Esophagus muscularis mucosa (tissue), 3 donors: ENCODE results near the gene SLC2A6.

ENCODE experiments used
- CTCF ChIP-seq, 3 experiments: fragments of 200-600 bp in 2 of 3; fragments of 450-650 bp in 1 of 3; sonication (generic) in 2 of 3; IDR thresholded peaks; one replicate each; pipeline ENCODE4 v1.5.1; 2017 to 2019; ENCODE audit warnings: antibody characterized with exemption in 3 of 3, mild to moderate bottlenecking in 2 of 3, moderate library complexity in 1 of 3
- POLR2A ChIP-seq: fragments of 450-650 bp; IDR thresholded peaks from one replicate; pipeline ENCODE4 v1.6.1; 2017; ENCODE audit warnings: antibody characterized with exemption, moderate library complexity, mild to moderate bottlenecking, low read depth
- POLR2AphosphoS5 ChIP-seq, 2 donors: sonication (generic); formaldehyde crosslinking; IDR thresholded peaks; one replicate each; pipeline ENCODE4 v1.6.1; 2017; ENCODE audit warnings: antibody characterized with exemption in 2 of 2

DNA sequence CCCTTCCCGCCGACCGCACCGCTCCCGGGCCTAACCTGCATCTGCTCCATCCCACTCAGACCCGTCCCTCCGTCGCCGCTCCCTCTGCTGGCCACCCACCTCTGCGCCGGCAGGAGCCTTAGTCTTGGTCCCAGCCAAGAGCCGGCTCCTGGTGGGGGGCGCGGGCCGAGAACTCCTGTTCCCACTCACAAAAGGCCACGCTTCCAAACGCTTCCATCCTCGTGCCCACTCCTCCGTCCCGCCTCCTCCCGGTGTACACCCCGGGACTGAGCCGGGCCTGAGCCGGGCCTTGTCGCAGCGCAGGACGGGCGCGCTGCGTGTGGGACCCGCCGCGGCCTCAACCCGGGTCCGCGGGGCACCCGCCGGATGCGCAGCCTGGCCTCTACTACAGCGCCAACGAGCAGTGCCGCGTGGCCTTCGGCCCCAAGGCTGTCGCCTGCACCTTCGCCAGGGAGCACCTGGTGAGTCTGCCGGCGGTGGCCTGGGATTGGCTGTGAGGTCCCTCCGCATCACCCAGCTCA, 49.2 kb downstream of the SLC2A6 start:
- TF ChIP-seq POLR2AphosphoS5 (IDR thresholded peaks at IDR 0.05) (no peak), CTCF (IDR thresholded peaks at IDR 0.05) (peak in 1 of 3 experiments; percentile 37), POLR2A (no peak)
